HepG2 (cell line): ENCODE measurements around the gene GPSM1. TPM values are rescaled to one million over a fixed set of nuclear protein-coding genes. Genes with fewer than 3 reads are reported as not detected.

Source experiments
- CSRNP2 ChIP-seq: sonication (generic); formaldehyde crosslinking; conservative IDR thresholded peaks from 2 replicates; pipeline ENCODE4 v1.8.0; 2022; ENCODE audit warnings: low read depth, missing genetic modification reagents
- IKZF1 ChIP-seq: fragments of 450-650 bp; IDR thresholded peaks from 2 replicates; pipeline ENCODE4 v1.7.1; 2016
- PHB2 ChIP-seq: fragments of 450-650 bp; IDR thresholded peaks from 2 replicates; pipeline ENCODE4 v1.6.1; 2018; ENCODE audit not compliant: partially characterized antibody
- SMAD3 ChIP-seq: sonication (generic); formaldehyde crosslinking; IDR thresholded peaks from 2 replicates; pipeline ENCODE4 v1.4.0; 2020; ENCODE audit warnings: missing genetic modification reagents
- WIZ ChIP-seq: sonication (generic); formaldehyde crosslinking; IDR thresholded peaks from 2 replicates; pipeline ENCODE4 v1.5.1; 2020; ENCODE audit warnings: mild to moderate bottlenecking, missing genetic modification reagents
- ZBTB34 ChIP-seq: sonication (generic); formaldehyde crosslinking; IDR thresholded peaks from 2 replicates; pipeline ENCODE4 v1.8.0; 2022; ENCODE audit warnings: mild to moderate bottlenecking, missing genetic modification reagents
- ZBTB7A ChIP-seq: sonication (generic); formaldehyde crosslinking; IDR thresholded peaks from 2 replicates; pipeline ENCODE4 v1.8.0; 2022; ENCODE audit warnings: mild to moderate bottlenecking, missing genetic modification reagents
- ZNF646 ChIP-seq: sonication (generic); formaldehyde crosslinking; IDR thresholded peaks from 2 replicates; pipeline ENCODE4 v1.9.0; 2021; ENCODE audit warnings: mild to moderate bottlenecking, missing genetic modification reagents
- polyA plus RNA-seq, 8 experiments: library from polyadenylated mRNA; depleted of rRNA in 3 of 8; stranded (reverse) in 7 of 8; unstranded in 1 of 8; fragments of >200 nt; fragmentation: Illumina TruSeq in 4 of 8; extraction: Trizol in 4 of 8; gene quantifications; 2 replicates each; pipeline versions ENCODE4 v1.2.1 to v1.2.3, GENCODE V29; 2011 to 2016; ENCODE audit warnings: low read depth in 4 of 8, missing spikeins in 1 of 8, mixed read lengths in 1 of 8; ENCODE audit not compliant: insufficient read depth in 1 of 8
- total RNA-seq, 5 experiments: library from RNA; depleted of rRNA; stranded (reverse); fragments of >200 nt; fragmentation: Illumina TruSeq; extraction: Trizol; gene quantifications; 2 replicates each; pipeline ENCODE4 v1.2.3, GENCODE V29; 2016; ENCODE audit warnings: low read depth in 1 of 5

Gene GPSM1
- total and polyA plus RNA-seq, 2 of the 13 experiments (the other 11 are each of a cell fraction or from before 2014, with no cell fraction given) = 1.0 to 2.4 TPM

- TF ChIP-seq ZNF646 (peak; percentile 100), PHB2 (peak; percentile 58), WIZ (no peak), ZBTB34 (CRISPR knock-in tag) (no peak), IKZF1 (0 out of 2 replicates have a peak, but pooled peaks have one; percentile 30), CSRNP2 (CRISPR knock-in tag) (no peak), ZBTB7A (CRISPR knock-in tag) (0 out of 2 replicates have a peak, but pooled peaks have one; percentile 25), SMAD3 (CRISPR knock-in tag) (no peak)
- TF ChIP-seq, all 625 proteins: peak for 14
These were observed 20.1 kb upstream of the GPSM1 start (continued) for GRCh38 chr9:136307215-136307750.
